ENCODE measurements around the gene GTF2E1.
"Not testable (repeated sequence)": the region's sequence is repeated elsewhere in the genome, so short reads cannot be mapped to it uniquely, and the experiment has no call there.

Gene GTF2E1

DNA sequence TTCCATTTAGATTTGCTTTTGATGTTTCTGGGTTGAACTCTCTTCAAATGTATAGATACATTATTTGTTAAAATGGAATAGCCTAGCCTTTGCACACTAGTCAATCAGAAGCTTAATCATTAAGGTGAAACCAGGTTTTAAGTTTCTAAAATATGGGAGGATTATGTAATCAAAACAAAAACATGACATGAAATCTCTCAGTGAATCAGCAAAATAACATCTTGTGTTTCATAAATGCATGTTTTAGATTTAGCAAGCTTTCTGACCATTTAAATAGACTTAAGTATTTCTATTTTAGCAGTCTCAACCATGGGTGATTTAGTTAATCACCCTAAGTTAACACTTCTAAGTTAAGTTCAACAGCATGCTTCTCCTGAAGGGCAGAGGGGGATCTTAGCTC, 11.3 kb downstream of the GTF2E1 start:
- no peak for DNase-seq (ENCODE audit: low read depth, low spot score)

DNA sequence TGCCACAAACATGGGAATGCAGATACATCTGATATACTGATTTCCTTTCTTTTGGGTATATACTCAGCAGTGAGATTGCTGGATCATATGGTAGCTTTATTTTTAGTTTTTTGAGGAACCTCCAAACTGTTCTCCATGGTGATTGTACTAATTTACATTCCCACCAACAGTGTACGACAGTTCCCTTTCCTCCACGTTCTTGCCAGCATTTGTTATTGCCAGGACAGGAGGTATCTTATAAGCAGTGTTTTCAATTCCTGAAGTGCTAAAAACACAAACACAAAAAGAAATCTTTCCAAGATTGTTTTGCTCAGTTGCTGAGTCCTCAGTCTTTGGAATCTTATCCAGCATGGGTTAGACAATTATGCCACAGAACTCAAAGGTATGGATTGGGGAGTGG, 13.5 kb downstream of the GTF2E1 start:
- DNase-seq (ENCODE audit: low read depth, low spot score): no peak

DNA sequence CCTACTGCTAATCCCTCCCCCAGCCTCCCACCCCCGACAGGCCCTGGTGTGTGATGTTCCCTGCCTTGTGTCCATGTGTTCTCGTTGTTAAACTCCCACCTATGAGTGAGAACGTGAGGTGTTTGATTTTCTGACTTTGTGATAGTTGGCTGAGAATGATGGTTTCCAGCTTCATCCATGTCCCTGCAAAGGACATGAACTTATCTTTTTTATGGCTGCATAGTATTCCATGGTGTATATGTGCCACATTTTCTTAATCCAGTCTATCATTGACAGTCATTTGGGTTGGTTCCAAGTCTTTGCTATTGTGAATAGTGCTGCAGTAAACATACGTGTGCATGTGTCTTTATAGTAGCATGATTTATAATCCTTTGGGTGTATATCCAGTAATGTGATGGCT, 16.0 kb downstream of the GTF2E1 start:
- not testable (repeated sequence) for DNase-seq (ENCODE audit: low read depth, low spot score)

DNA sequence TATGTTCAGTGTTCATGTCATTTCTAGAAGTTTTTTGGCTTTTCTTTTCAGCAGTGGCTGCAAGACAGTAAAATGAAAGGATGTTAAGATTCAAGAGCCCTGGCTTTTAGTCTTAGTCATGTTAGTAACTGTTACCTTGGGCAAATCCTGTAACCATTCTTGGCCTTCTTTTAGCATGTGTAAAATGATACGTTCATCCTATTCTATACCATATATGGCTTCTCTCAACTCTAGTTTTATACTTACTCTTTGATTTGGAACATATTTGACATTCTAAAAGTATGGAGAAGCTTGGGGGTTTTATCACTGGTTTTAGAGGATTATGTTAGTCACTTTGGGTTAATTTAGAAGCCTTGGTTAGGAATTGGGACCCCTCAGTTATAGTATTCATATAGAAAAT, 20.1 kb downstream of the GTF2E1 start:
- no peak for DNase-seq (ENCODE audit: low read depth, low spot score)

DNA sequence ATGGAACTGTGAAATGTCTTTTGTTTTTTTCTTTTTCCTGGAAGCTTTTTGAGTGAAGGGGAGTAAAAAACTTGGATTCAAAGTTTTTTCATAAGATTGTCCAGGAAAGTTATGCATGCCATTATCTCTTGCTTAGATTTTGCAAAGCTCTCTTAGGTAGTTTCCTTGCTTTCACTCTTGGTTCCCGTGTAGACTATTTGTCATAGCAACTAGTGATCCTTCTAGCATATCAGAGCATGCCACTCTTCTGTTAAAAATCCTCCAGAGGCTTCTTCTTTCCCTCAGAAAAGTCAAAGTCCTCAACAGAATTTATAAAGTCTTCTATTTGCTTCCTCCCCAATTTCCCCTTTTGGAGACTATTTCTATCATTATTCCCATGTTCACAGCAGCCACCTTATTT, 21.1 kb downstream of the GTF2E1 start:
- DNase-seq (ENCODE audit: low read depth, low spot score): no peak

DNA sequence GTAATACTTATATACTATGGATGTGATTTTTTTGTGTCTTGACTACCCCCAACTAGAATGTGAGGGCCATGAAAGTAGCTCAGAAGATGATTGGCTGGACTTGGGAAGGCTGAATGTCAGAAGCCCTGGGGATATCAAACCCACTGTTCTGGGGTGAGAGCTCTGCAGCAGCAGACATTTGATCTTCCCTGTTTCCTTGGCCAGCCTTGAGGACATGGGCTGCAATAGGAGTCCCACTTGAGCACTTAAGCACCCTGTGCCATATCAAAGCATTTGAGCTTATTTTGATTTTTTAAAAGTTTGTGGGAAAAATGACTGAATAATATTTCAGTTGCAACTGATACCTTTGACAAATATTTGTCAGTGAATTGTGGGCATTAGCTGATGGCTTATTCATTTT, 21.7 kb downstream of the GTF2E1 start:
- peak; percentile 57 for DNase-seq (ENCODE audit: low read depth, low spot score)

DNA sequence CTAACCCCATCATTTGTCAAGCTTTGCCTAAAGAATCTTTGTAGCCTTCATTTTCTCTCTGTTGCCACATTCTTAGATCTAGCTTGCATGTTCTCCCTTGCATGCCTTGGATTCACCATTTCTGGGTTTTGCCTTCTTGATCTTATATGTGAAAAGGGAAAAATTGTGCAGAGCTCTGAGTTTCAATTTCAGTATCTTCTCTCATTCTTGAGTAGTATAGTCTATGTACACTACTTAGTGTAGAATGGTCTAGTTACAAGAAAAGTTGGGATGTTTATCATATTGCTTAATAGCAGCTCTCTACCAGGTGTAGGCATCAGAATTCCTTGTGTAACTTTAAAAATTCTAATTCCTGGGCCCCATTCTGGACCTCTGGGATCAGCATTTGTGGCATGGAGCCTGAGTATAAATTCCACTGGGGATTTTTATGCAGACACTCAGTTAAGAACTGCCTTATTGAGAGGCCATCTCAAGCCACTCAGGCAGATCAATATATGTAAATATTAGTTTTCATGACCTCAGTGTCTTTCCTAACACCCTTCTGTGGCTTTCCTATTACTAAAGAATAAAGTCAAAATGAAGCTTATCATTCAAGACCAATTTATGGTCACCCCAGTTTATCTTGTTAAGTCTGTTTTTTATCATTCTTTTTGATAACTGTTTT, 23.4 kb downstream of the GTF2E1 start:
- DNase-seq (ENCODE audit: low read depth, low spot score): no peak

DNA sequence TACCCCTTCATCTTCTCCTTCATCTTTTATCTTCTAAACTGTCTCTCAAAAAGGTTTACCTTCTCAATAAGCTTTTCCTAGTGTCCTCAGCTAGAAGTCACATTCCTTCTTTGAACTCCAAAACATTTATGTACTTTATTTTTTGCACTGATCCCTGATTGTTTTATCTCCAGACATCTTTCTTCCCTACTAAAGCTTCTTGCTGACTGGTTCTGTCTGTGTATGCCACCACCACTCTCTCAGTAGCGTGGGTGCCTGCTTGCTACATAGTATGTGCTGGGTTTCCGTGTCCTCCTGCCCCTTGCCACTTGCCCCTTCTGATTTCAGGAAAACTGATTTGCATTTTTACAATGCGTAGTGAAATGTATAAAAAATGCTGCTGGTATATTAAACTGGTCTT, 24.0 kb downstream of the GTF2E1 start:
- DNase-seq (ENCODE audit: low read depth, low spot score): no peak

DNA sequence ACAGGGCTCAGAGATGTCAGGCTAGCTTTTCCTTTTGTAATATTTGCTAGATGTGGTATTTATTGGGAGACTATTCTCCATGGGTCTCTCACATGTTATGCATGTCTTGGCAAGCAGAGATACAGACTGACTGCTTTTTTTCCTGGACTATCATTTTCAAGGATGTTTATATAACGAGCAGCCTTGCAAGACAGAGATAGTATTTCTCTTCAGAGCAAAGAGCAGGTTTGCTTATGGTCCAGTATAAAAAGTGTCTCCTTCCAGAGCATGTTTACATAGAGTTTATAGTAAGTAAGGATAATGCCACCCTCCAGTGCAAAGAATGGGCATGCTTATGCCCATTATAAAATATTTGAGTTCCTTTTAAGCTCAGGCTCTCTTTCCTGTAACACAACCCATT, 24.6 kb downstream of the GTF2E1 start:
- no peak for DNase-seq (ENCODE audit: low read depth, low spot score)

DNA sequence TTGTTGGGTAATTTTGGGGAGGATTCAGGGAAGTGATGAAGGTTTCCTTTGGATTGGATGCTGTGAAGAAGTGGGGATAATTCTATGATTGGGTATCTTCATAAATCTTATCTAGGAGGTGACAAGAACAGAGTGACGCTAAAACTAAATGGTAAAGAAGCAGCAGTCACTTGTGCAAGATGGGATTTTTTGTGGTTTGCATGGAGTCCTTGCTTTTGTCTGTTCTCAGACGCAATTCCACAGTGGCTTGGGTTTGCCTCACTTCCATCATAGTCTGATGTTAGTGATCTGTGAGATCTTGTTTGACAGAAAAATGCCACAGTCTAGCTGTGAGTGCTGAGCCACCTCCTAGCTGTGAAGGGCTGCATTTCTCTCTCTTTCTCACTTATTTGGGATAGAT, 26.9 kb downstream of the GTF2E1 start:
- no peak for DNase-seq (ENCODE audit: low read depth, low spot score)

DNA sequence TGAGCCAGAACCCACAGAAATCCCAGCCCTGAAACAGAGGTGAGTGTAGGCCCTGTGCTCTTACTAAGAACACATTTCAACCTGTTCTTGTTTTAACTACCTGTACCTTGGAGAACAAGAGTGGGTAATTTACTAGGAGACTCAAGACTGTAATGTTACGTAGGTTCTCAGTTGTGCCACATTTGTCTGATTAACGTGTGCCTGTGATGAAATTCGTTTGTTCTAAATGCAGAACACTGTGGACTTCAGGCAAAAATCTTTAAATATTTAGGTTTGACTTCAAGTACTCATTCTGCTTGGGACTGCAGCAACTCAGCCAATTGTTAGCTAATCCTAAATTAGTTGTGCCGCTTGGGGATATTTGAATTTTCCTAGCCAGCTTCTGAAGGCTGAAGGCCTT, 28.3 kb downstream of the GTF2E1 start:
- no peak for DNase-seq (ENCODE audit: low read depth, low spot score)

DNA sequence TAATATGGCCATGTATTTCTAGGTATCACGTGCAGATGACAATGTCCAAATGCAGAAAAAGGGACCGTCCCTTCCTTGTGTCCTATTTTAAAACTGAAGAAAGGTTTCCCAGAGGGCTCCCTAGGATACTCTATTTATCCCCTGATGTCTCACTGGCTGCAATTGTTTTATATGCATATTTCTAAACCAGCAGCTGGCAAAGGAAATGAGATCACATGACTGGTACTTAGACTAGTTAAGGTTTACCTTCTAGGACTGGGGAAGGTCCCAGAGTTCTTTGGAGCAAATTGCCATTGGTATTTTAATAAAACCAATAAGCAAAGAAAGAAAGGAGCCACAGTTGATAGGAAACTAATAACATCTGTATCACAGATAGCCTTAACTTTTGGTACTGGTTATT, 29.5 kb downstream of the GTF2E1 start:
- no peak for DNase-seq (ENCODE audit: low read depth, low spot score)

DNA sequence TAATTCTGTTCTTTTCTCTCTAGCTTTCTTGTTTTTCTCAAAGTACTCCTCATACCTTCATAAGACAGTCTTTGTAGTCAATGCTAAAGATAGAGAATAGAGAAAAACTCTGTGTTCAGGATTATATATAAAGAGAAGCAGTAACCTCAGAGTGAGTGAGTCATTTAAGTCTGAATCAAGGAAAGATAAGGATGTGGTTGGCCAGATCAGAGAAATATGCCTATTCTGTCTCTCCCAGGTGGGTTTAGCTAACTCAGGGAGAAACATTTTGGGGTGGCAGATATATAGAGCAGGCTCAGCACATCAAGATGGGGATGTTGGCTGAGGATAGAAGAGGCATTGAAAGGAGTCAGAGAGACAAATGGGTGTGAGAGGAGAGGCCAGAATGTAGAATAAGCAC, 31.4 kb downstream of the GTF2E1 start:
- no peak for DNase-seq (ENCODE audit: low read depth, low spot score)

DNA sequence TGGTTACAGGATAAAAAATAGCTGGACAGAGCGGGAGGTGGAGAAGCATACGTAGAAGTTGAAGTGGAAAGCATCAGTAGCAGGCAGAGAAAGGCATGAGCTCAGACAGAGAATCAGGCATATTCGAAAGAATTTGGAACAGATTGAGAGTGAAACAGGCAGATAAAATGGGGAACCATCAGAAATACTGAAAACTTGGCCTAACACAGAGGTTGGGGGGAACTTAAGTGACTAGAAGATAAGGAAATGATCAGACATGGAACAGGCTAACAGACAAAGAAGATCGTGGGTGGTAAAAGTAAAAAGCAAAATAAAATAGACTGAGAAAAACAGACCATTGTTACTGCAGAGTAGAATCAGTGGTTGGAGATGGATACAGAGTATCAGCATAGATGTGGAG, 32.9 kb downstream of the GTF2E1 start:
- no peak for DNase-seq (ENCODE audit: low read depth, low spot score)

DNA sequence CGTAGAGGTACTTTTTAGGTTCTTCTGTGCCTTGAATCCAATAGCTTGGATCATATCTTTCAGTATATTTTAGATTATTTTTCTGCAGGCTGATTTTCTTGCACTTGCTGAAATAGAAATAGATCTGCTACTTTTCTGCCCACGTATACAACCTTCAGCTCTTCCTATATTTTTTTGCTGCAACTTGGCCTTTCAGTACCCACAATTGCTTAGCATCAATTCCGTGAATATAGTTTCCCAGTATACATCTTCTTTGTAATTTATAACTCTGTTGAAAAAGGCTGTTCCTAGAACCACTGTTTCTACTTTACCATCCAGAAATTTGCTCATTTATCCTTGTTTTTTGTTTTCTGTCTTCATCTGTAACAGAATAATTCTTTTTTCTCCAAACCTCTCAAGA, 36.2 kb downstream of the GTF2E1 start:
- no peak for DNase-seq (ENCODE audit: low read depth, low spot score)

DNA sequence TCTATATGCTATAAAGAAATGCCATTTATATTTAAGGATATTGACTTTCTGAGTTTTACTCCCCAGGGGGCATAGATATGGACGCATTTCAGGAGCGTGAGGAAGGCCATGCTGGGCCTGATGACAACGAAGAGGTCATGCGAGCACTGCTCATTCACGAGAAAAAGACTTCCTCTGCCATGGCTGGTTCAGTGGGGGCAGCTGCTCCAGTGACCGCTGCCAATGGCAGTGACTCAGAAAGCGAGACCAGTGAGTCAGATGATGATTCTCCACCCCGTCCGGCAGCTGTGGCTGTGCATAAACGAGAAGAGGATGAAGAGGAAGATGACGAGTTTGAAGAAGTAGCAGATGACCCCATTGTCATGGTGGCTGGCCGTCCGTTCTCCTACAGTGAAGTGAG, 38.4 kb downstream of the GTF2E1 start:
- DNase-seq (ENCODE audit: low read depth, low spot score): no peak

DNA sequence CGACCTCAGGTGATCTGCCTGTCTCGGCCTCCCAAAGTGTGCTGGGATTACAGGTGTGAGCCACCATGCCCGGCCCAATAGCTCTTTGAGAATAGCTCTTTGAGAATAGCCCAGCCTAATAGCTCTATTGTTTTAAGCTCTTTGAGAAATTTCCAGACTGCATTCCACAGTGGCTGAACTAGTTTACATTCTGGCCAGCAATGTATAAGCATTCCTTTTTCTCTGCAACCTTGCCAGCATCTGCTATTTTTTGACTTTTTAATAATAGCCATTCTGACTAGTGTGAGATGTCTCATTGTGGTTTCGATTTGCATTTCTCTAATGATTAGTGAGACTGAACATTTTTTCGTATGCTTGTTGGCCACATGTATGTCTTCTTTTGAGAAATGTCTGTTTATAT, 43.3 kb downstream of the GTF2E1 start:
- not testable (repeated sequence) for DNase-seq (ENCODE audit: low read depth, low spot score)

DNA sequence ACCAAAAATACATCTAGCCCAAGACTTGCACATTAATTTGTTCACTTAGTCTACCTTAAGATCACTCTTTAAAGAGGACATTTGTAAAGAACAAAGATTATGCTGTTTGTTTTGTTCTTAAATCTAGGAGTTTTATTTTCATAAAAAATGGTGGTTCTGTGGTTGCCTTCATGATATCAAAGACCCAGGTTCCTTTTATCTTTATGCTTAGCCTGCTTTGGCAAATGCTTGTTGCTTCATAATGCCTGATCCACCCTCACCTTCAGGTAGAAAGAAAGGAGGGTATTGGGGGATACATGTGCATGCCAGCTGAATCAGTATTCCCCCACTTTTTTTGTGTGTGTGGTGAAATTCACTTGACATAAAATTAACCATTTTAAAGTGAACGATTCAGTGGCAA, 48.5 kb downstream of the GTF2E1 start:
- no peak for DNase-seq (ENCODE audit: low read depth, low spot score)

DNA sequence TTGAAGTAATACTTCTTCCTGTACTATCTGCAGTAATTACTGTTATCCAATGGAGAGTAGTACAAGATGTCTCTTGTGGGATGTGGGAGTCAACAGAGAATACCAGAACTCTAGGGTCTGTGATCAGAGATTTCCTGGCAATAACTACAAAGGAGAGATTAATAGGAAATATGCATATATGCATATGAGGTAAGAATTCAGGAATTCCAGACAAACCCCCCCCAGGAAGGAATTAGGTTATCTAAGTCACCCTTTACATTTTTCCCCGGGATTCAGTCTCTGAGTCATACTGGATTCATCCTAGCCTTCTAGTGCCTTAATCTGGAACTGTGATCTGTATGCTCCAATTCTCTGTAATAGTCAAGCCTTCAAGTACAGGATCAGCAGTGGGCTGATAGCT, 49.4 kb downstream of the GTF2E1 start:
- DNase-seq (ENCODE audit: low read depth, low spot score): no peak

DNA sequence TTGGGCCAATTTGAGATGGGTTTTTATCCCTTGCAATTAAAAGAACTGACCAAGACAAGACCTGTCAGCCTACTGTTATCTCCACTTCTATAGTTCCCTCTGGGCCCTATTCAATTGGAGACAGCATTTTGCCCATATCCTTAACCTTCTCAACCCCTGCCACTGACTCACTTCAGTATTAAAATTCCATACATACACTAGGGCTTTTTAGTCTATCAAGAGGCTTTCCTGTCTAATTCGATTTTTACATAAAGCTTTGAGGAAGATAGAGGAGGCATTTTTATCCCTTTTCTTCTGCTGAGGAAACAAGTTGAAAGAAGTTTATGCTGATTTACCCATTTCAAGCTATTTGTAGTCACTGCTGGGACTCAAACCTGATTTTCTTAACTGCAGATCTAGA, 51.1 kb downstream of the GTF2E1 start:
- DNase-seq (ENCODE audit: low read depth, low spot score): no peak

DNA sequence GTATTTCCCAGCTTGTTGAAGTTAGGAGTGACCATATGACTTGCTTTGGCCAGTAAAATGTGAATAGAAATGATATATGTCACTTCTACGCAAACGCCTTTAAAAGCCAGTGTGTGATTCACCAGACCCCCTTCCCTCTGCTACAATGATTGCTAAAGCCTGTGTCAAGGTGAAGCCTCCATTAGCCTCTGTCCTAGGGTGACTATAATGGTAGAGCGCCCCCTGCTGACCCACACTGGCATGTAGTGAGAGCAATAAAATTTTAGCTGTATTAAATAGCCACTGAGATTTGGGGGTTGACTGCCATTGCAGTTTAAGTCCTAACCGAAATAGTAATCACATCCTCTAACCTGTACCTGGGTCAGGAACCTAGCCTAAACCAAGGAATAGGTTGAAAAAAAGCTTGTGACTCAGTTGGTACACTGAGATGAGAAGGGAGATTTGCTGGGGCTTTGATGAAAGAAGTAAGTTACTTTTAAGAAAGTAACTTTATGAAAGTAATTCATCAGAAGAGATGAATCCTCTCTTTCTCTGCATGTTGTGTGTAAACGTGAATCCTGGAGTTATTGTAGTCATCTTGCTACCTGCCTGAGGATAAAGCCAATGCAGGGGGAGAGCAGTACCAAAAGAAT, 52.6 kb downstream of the GTF2E1 start:
- peak; percentile 73 for DNase-seq (ENCODE audit: low read depth, low spot score)

DNA sequence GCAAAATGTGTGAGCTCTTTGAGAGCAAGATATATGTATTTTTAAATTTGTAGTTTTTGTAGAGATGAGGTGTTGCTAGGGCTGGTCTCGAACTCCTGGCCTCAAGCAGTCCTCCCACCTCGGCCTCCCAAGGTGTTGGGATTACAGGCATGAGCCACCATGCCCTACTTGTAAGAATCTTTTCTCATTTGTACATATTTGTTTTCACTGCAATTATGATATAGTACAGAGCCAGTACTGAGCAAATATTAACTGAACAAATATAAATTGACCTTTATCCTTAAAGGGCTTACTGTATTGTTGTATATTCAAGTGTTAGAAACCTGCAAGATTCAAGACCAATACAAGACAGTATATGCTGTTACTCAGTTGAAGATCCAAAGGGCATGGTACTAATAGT, 53.4 kb downstream of the GTF2E1 start:
- DNase-seq (ENCODE audit: low read depth, low spot score): no peak

DNA sequence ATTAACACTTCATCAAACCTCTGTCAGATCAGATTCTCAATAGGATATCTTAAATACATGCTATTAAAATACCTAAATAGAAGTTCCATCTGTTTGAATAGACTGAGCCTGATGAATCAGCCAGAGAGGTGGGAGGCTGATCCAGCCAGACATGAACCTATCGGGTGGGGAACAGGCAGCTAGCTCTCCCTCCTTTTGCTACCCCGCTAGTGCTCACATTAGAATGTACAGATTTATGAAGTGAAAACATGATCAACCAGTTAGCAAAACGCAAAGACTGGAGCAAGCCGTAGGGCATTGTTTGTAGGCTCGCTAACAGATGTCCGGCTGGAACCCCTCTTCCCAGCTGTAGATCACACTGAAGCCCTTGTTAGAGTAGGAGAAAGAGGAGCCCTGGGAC, 54.4 kb downstream of the GTF2E1 start:
- no peak for DNase-seq (ENCODE audit: low read depth, low spot score)

DNA sequence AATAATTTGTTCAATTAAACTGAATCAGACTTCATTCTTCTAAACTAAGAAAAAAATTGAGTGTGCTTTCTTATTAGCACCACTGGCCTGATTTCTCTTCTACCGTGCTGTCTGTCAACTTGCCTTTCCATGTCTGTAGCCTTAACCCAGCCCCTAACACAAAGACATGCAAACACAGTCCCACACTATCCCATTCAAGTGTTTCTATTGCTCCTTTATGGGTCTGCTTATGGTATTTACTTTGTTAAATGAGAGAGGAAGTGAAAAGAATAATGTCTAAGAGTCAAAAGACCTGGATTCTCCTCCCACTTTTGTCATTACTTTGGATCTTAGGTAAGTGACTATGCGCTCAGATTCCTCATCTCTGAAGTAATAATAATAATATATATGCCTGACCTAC, 55.3 kb downstream of the GTF2E1 start:
- no peak for DNase-seq (ENCODE audit: low read depth, low spot score)

All from ELF-1 (cell line).